Dermis blood vessel endothelial cell (primary cell): ENCODE data around the gene KCNMB2. TPM values are rescaled to one million over a fixed set of nuclear protein-coding genes. Genes with fewer than 3 reads are reported as not detected.

Experiments
- DNase-seq: peaks from one replicate; pipeline ENCODE4 v3.0.0; 2010
- total RNA-seq: library from RNA; depleted of rRNA; stranded (reverse); fragments of >200 nt; gene quantifications from 2 replicates; pipeline ENCODE4 v1.2.3, GENCODE V29; 2014

KCNMB2 gene
- total RNA-seq, 1 donor from 2014 or later: not detected

GRCh38 chr3:178762385-178762784 is 226.1 kb downstream of the KCNMB2 start:
- no peak for DNase-seq

DNA sequence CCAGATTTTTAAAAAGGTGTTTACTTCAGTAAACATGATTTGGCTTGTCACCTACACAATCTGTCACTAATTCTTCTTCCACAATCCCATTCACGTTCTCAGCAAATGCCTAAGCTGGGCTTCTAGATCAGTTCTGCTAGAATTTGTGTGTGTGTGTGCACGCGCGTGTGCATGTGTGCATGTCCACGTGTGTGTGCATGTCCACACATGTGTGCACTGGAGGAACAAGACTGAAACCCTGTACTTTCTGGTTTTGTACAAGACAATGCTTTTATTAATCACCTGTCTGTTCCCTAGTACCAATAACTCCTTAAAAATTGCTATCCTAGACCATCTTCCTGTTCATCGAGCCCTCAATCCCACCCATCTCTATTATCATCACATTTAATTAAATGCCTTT is 229.2 kb downstream of the KCNMB2 start:
- no peak for DNase-seq

- DNase-seq: no peak
Measured at GRCh38 chr3:178767581-178767980, 231.3 kb downstream of the KCNMB2 start.

DNA sequence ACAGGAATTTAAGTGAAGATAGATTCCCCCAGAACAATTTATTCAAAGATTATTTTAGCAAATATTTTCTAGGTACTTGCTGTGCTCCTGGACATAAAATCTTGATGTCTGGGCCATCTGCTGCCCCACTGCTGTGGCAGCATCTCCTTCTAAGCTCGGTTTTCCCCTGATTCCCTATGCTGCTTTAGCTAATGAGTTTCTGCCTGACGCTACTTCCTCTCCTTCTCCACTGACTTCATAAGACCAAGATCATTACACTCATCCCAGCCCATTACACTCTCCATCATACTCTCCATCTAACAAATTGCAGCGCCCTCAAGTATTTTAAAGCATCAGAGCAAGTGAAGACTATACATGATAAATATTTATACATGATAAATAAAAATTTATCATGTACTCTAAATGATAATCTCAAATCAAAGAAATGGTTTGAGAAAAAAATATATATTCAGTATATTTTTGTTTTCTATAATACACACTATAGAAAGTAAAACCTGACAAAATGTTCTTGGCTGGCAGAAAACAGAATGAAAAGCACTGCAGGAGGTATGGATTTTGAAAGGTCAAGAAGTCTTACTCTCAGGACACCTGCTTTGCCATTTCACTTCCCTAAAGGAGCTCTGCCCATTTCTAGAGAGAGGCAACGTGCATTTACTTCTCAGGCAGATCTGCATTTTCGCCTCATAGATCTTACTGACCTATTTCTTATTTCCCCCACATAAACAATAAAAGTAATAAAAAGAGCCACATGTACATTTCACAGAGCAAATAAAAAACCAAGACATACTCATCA is 232.0 kb downstream of the KCNMB2 start:
- DNase-seq: no peak

DNA sequence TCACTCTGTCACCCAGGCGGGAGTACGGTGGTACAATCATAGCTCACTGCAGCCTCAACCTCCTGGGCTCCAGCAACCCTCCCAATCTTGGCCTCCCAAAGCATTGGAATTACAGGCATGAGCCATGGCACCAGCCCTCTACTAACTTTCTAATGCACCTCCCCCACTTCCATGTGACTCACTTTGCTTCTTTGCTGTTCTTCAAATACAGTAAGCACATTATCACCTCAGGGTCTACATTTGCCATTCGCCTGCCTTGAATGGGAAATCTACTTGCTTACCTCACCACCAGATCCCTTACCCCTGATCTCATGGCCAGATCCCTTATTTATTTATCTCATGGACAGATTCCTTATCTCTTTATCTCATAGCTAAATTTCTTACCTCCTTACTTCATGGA is 235.3 kb downstream of the KCNMB2 start:
- DNase-seq: no peak

DNA sequence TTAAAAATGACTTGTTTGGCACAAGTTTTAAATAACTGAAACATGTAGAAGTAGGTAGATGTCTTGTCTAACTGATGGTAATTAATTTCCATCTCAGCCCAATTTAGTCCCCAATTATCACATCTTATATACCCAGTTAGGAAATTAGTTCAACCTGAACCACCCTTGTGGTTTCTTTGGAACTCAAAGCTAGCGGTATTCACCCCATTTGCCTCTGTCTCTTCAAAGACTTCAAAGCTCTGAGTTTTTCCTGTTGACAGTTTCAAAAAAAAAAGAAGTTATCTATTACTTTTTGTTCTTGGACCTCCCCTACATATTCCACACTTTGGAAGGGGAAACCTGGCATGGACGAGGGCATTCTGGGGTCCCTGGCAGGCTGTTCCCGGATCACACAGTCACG is 236.5 kb downstream of the KCNMB2 start:
- DNase-seq: no peak

GRCh38 chr3:178773358-178773757 is 237.1 kb downstream of the KCNMB2 start:
- DNase-seq: no peak

DNA sequence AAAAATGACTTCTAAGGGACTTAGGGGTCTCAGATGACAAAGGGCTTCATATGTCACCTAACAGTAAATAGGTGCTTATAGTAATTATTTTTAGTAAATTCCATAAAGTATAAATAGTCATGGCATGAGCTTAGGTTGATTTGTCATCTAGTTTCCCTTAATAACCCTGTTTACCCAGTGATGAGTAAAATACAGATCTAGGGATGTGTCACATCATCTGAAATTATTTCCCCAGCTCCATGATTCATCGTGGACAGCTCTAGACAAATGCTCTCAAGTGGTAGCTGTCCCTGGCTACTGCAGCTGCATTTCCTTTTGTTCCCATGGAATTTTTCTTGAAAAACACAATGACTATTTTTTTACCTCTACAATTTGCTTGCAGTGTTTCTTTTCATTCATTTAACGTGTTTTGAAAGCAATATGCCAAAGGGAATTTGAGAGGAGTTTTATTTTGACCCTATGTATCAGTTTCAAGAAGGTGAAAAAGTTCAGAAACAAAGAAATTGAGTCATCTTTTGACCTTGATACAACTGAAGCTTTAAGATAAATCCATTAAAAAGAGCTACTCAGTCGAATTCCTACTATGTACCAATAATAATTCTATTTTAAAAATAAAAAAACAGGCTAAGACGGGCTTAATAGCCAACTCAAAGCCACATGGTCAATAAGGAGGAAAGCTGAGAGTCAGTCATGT is 241.6 kb downstream of the KCNMB2 start:
- no peak for DNase-seq

DNA sequence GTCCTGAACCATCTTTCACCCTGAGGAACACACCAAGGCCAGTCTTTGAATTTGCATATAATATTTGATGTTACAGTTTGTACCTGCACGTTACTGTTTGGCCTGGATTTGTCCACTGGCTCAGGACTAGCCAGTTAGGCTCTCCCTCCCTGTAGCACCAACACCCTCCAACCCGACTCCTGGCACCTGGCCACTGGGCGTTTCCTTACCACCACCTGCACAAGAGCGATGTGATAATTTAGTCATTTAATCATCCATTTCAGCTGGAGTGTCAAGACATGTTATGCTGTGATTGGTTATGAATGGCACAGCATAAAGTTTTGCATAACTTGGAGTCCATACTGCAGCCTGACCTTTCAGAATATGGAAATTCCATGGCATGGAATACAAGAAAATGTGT is 242.4 kb downstream of the KCNMB2 start:
- DNase-seq: no peak

GRCh38 chr3:178785961-178786360 is 249.7 kb downstream of the KCNMB2 start:
- no peak for DNase-seq

DNA sequence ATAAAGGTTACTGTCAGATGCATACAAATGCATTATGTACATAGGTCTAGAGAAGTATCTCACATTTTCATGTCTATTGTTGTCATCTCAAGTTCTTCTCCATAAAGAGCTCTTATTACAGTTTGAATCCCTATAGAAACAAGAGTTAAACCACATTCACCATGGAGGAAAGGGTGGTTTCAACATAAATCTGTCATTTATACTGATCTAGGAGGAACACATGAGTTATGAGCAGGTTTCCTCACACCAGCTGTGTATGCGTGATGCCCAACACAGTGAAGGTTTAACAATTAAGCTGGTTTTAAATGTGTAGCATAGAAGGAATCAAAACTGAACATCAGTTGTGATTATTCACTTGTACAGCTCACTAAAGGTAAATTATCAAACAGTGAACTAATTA is 251.7 kb downstream of the KCNMB2 start:
- no peak for DNase-seq

GRCh38 chr3:178794711-178795110 is 258.5 kb downstream of the KCNMB2 start:
- DNase-seq: no peak

- no peak for DNase-seq
Measured at GRCh38 chr3:178795349-178795748, 259.1 kb downstream of the KCNMB2 start.

DNA sequence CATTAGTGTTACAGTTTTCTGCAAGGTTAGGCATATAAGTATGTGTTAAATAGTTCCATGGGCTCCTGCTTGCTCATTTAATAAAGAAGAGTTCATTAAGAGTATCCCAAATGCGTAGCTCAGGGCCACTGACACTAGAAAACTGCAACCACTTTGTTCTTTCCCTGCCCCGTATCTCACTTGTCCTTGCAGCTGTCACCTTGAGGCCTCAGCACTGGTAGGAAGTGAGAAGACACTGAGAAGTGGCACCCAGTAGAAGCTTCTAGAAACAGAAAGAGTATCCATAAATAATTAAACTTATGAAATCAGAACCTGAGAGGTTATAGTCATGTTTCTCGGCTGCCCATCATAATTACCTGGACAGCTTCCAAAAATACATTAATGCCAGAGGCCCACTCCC is 266.0 kb downstream of the KCNMB2 start:
- DNase-seq: no peak

DNA sequence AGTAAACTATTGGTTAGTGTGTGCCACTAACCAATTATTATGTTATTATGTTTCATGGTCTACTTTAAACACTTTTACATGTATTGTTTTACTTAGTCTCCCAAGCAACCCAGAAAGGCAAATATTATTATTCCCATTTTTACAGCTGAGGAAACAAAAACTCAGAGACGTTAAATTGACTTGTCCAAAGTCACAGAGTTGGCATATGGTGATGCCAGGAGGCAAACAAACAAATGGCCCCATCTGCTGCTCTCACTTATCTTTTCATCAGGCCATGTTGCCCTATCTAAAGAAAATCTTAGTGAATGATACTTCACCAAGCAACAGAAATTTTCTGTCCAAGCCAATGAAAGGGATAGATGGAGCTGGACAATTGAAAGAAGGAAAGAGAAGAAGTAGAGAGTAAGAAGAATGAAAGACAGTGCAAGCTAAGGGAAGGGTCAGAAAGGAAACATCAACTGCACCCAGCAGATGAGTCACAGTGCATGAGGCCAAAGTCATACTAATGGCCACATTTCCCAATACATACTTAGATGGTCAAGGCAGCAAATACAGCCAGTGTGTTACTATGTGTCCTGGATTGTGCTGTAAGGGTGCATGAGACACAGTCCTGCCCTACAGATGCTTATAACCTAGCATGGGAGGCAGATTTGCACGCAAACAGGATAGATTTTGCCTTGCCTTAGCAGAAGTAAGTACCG is 266.9 kb downstream of the KCNMB2 start:
- DNase-seq: no peak

DNA sequence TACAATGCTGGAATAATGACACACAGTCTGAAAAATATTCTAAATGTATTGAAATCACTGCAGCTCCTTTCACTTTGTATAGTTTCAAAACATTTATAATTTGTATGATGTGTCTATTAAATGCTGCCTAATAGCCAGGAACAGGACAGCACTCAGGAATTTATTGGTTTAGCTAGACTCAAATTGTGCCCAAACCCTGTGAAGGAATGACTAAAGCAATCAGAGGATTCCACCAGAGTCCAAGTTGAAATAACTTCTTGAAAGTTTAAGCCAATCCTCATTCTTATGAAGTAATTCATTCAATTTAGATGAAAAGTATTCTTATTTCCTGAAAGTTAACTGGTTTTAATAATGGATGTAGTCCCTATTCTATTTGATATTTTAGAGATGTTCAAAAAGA is 268.4 kb downstream of the KCNMB2 start:
- no peak for DNase-seq

- no peak for DNase-seq
Measured at GRCh38 chr3:178805741-178806140, 269.5 kb downstream of the KCNMB2 start.

DNA sequence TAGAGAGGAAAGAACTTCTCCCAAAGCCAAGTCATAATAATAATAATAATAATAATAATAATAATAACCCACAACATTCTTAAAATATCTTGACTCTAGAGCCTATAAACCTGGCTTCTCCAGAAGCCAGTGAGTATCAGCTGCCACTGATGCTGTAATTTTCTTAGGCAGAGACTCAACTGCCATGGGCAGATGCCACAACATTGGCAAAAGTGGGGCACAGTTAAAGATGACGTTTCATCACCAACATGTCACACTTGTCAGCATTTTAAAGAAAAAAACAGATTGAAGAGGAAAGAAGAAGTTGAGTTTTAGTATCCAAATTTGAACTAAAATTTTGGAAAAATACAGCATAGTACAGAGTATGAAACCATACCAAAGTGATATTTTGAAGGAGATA is 270.4 kb downstream of the KCNMB2 start:
- DNase-seq: no peak

DNA sequence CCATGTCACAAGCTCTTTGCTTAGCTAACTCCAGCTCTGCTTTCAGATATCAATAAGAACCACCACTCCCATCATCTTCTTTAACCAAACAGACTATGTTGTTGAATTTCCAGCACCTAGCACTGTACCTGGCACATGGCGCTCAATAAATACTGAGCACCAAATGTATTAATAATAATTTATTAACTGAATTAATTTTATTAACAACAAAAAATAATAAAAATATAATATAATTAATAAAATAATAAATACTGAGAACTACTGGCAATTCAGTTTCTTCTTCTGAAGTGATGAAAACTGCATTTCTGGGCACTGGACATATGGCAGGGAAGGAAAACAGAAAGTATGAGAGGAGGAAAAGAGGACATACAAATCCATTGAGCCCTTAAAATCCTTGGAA is 271.5 kb downstream of the KCNMB2 start:
- no peak for DNase-seq

DNA sequence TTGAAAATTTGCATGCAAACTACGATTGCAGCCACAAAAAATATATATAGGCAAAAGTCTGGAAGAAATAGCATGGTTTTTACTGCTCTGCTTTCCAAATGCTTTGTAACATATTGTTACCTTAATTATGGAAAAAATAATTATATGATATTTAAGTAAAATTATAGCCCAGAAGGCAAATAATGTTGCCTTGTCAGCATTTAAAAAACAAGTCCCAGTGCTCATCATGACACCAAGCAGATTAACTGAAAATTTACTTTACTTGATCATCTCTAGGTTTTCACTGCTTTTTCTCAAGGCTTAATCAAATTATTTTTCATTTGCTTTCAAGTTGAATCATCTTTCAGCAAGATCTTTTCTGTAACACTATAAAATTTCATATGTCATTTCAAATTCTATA is 272.5 kb downstream of the KCNMB2 start:
- no peak for DNase-seq

DNA sequence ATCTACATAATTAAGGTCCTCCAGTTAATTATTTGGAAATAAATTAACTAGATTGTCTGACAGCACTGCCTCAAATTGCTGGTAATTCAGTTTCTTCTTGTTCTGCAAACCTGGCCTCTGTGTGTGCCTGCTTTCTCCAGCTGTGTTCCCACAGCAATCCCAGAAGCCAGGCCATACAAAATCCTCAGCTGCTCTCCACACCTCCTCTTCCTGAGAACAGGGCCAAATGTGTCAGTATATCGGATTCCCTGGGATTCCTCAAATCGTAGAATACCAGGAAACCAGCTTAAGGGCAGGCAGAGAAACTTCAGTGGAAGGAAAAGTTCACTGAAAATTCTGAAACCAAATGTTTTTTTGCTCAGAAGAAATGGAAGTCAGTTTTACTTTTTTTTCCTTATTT is 273.9 kb downstream of the KCNMB2 start:
- DNase-seq: no peak

DNA sequence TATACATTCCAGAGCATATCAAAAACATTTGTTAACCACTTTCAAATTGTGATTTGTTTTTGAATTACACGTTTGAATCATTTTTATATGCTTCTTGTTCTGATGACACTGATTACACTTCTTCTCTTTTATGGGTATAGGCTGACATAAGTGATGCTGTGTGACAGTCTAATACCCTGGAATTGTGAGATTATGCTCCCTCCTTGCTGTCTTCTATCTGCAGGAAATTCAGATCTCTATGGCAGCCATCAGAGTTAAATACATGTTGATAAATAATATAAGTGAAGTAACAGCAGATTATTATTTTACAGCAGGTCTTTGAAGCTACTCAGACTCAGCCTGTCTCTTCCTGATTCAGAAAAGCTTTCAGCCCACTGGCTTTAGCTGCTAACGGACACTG is 286.5 kb downstream of the KCNMB2 start:
- DNase-seq: no peak

GRCh38 chr3:178823150-178823549 is 286.9 kb downstream of the KCNMB2 start:
- DNase-seq: no peak
